Measurements from ENCODE around the gene VIPR2.
"Not testable (repeated sequence)": the region's sequence is repeated elsewhere in the genome, so short reads cannot be mapped to it uniquely, and the experiment has no call there.

VIPR2 gene

GRCh38 chr7:159172400-159172799 is 27.7 kb upstream of the VIPR2 start:
- H3K4me1 ChIP-seq (ENCODE audit: control insufficient read depth, insufficient read depth, low read length, unreplicated experiment): no peaks in the 10 kb centered on the region
- no peak overlapping the region for H3K4me3 ChIP-seq (ENCODE audit: low read depth, low read length)
- H3K27me3 ChIP-seq (ENCODE audit: insufficient read depth, low read length): no peaks in the 10 kb centered on the region
- H3K79me2 ChIP-seq (ENCODE audit: control insufficient read depth, insufficient read depth, low read length, unreplicated experiment): no peaks in the 10 kb centered on the region
- H2AFZ ChIP-seq (ENCODE audit: low read length, unreplicated experiment): no peak overlapping the region
- no peak overlapping the region for H3K27ac ChIP-seq (ENCODE audit: low read depth, low read length)
- no peaks in the 10 kb centered on the region for H3K36me3 ChIP-seq (ENCODE audit: insufficient read depth, low read length)

DNA sequence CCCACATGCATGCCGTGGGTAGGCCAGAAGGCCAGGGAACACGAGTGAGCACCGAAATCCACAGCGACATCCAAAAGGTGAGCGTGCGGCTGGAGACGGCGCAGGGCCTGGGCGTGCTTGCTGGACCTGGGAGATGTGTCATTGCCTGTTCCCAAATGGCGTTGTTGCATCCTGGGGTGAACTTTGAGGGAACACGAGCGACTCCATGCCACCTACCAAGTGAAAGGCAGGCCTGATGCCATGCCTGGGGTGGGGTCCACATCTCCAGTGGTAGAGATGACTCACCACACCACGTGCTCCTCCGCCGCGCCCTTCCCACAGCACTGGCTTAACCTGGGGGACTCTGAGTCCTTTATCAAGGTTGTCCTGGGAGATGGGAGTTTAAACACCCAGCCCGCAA is 24.7 kb upstream of the VIPR2 start:
- no peaks in the 10 kb centered on the region for H3K27me3 ChIP-seq (ENCODE audit: insufficient read depth, low read length)
- H3K79me2 ChIP-seq (ENCODE audit: control insufficient read depth, insufficient read depth, low read length, unreplicated experiment): no peaks in the 10 kb centered on the region
- H3K27ac ChIP-seq (ENCODE audit: low read depth, low read length): no peak overlapping the region
- no peak overlapping the region for H3K4me3 ChIP-seq (ENCODE audit: low read depth, low read length)
- H3K36me3 ChIP-seq (ENCODE audit: insufficient read depth, low read length): no peaks in the 10 kb centered on the region
- no peaks in the 10 kb centered on the region for H3K4me1 ChIP-seq (ENCODE audit: control insufficient read depth, insufficient read depth, low read length, unreplicated experiment)
- no peak overlapping the region for H2AFZ ChIP-seq (ENCODE audit: low read length, unreplicated experiment)

- Histone ChIP-seq H3K27me3 (ENCODE audit: insufficient read depth, low read length) (no peaks in the 10 kb centered on the region), H3K36me3 (ENCODE audit: insufficient read depth, low read length) (no peaks in the 10 kb centered on the region), H3K4me3 (ENCODE audit: low read depth, low read length) (no peak overlapping the region), H3K4me1 (ENCODE audit: control insufficient read depth, insufficient read depth, low read length, unreplicated experiment) (no peaks in the 10 kb centered on the region), H2AFZ (ENCODE audit: low read length, unreplicated experiment) (no peak overlapping the region), H3K79me2 (ENCODE audit: control insufficient read depth, insufficient read depth, low read length, unreplicated experiment) (no peaks in the 10 kb centered on the region), H3K27ac (ENCODE audit: low read depth, low read length) (no peak overlapping the region)
Measured at GRCh38 chr7:159167139-159167538, 22.5 kb upstream of the VIPR2 start.

GRCh38 chr7:159166530-159166929 is 21.9 kb upstream of the VIPR2 start:
- no peak overlapping the region for H3K4me3 ChIP-seq (ENCODE audit: low read depth, low read length)
- no peaks in the 10 kb centered on the region for H3K36me3 ChIP-seq (ENCODE audit: insufficient read depth, low read length)
- H3K27me3 ChIP-seq (ENCODE audit: insufficient read depth, low read length): no peaks in the 10 kb centered on the region
- H3K4me1 ChIP-seq (ENCODE audit: control insufficient read depth, insufficient read depth, low read length, unreplicated experiment): no peaks in the 10 kb centered on the region
- no peak overlapping the region for H2AFZ ChIP-seq (ENCODE audit: low read length, unreplicated experiment)
- no peaks in the 10 kb centered on the region for H3K79me2 ChIP-seq (ENCODE audit: control insufficient read depth, insufficient read depth, low read length, unreplicated experiment)
- H3K27ac ChIP-seq (ENCODE audit: low read depth, low read length): no peak overlapping the region

DNA sequence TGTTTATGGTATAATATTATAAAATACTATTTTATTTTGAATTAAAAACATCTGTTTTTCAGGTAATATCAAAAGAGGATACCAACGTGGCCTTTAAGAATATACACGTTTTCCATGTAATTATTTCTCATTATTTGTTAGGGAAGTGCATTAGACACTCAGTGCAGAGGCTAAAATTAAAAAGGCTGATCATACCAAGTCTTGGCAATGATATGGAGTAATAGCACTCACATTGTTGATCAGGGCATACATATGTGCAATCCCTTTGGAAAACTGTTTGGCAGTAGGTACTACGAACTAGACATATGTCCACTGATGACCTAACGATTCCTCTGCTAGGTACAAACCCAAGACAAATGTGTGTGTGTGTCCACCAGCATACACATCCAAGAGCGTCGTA is 20.7 kb upstream of the VIPR2 start:
- Histone ChIP-seq H3K4me3 (ENCODE audit: low read depth, low read length) (no peak overlapping the region), H3K27ac (ENCODE audit: low read depth, low read length) (no peak overlapping the region), H3K27me3 (ENCODE audit: insufficient read depth, low read length) (no peaks in the 10 kb centered on the region), H3K36me3 (ENCODE audit: insufficient read depth, low read length) (no peaks in the 10 kb centered on the region), H3K4me1 (ENCODE audit: control insufficient read depth, insufficient read depth, low read length, unreplicated experiment) (no peaks in the 10 kb centered on the region), H2AFZ (ENCODE audit: low read length, unreplicated experiment) (no peak overlapping the region), H3K79me2 (ENCODE audit: control insufficient read depth, insufficient read depth, low read length, unreplicated experiment) (no peaks in the 10 kb centered on the region)

GRCh38 chr7:159163703-159164301 is 19.1 kb upstream of the VIPR2 start:
- not testable (repeated sequence) for H3K4me3 ChIP-seq (ENCODE audit: low read depth, low read length); H3K36me3 ChIP-seq (ENCODE audit: insufficient read depth, low read length); H3K27ac ChIP-seq (ENCODE audit: low read depth, low read length)

GRCh38 chr7:159162050-159162626 is 17.5 kb upstream of the VIPR2 start:
- H3K4me3 ChIP-seq (ENCODE audit: low read depth, low read length); H3K79me2 ChIP-seq (ENCODE audit: control insufficient read depth, insufficient read depth, low read length, unreplicated experiment); H3K4me1 ChIP-seq (ENCODE audit: control insufficient read depth, insufficient read depth, low read length, unreplicated experiment); H3K27me3 ChIP-seq (ENCODE audit: insufficient read depth, low read length); H3K36me3 ChIP-seq (ENCODE audit: insufficient read depth, low read length); H3K27ac ChIP-seq (ENCODE audit: low read depth, low read length); H2AFZ ChIP-seq (ENCODE audit: low read length, unreplicated experiment): not testable (repeated sequence)

More at GRCh38 chr7:159163703-159164301, 19.1 kb upstream of the VIPR2 start:
- not testable (repeated sequence) for H3K4me1 ChIP-seq (ENCODE audit: control insufficient read depth, insufficient read depth, low read length, unreplicated experiment); H2AFZ ChIP-seq (ENCODE audit: low read length, unreplicated experiment); H3K79me2 ChIP-seq (ENCODE audit: control insufficient read depth, insufficient read depth, low read length, unreplicated experiment); H3K27me3 ChIP-seq (ENCODE audit: insufficient read depth, low read length)

- no peak overlapping the region for H3K4me3 ChIP-seq (ENCODE audit: low read depth, low read length)
- H3K79me2 ChIP-seq (ENCODE audit: control insufficient read depth, insufficient read depth, low read length, unreplicated experiment): no peaks in the 10 kb centered on the region
Measured at GRCh38 chr7:159160450-159160849, 15.8 kb upstream of the VIPR2 start.

DNA sequence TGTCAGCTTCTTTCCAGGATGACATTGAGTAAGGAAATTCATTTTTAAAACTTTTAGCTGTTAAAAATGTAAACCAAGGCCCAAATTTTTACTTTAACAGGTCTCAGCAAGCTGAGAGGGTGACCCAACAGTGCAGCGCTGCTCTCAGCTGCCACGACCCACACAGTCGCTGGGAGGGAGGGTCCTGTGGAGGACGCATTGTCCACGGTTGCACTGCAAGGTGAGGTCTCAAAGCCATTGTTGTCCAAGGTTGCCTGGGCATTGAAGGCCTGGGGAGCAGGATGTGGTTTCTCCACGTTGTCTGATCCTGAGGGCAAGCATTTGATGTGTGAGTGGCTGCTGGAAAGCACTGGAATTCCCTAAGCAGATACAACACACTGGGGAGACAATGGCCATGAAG is 15.1 kb upstream of the VIPR2 start:
- Histone ChIP-seq H2AFZ (ENCODE audit: low read length, unreplicated experiment) (no peak overlapping the region), H3K27ac (ENCODE audit: low read depth, low read length) (no peak overlapping the region), H3K79me2 (ENCODE audit: control insufficient read depth, insufficient read depth, low read length, unreplicated experiment) (no peaks in the 10 kb centered on the region), H3K4me1 (ENCODE audit: control insufficient read depth, insufficient read depth, low read length, unreplicated experiment) (no peaks in the 10 kb centered on the region), H3K36me3 (ENCODE audit: insufficient read depth, low read length) (no peaks in the 10 kb centered on the region), H3K27me3 (ENCODE audit: insufficient read depth, low read length) (no peaks in the 10 kb centered on the region), H3K4me3 (ENCODE audit: low read depth, low read length) (no peak overlapping the region)

More at GRCh38 chr7:159160450-159160849, 15.8 kb upstream of the VIPR2 start:
- Histone ChIP-seq H3K4me1 (ENCODE audit: control insufficient read depth, insufficient read depth, low read length, unreplicated experiment) (no peaks in the 10 kb centered on the region), H3K27ac (ENCODE audit: low read depth, low read length) (no peak overlapping the region), H3K27me3 (ENCODE audit: insufficient read depth, low read length) (no peaks in the 10 kb centered on the region), H3K36me3 (ENCODE audit: insufficient read depth, low read length) (no peaks in the 10 kb centered on the region), H2AFZ (ENCODE audit: low read length, unreplicated experiment) (no peak overlapping the region)

DNA sequence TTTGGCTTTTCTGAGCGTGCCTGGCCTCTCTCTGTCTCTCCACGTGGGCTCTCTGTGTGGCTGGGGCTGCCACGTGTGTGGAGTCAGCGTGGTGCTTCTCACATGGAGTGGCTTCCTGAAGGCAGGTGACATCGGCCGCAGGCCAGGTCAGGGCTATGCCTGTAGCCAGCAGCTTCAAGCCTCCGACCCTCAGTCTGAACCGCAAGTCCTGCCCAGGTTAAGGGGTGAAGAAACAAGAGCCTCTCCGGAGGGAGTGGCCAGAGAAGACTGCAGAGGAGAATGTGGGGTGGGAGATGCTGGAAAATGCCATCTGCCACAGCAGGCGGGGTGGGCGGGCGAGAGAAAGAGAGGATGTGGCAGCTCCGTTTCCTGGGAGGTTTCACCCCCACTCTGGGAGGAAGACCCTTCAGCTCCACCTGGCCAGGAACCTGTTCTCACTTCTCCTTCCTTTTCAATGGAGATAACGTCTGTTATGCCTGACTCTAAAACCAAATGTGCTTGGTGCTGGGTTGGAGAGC is 14.3 kb upstream of the VIPR2 start:
- Histone ChIP-seq H3K27ac (ENCODE audit: low read depth, low read length) (no peak overlapping the region), H3K36me3 (ENCODE audit: insufficient read depth, low read length) (no peaks in the 10 kb centered on the region), H3K4me1 (ENCODE audit: control insufficient read depth, insufficient read depth, low read length, unreplicated experiment) (no peaks in the 10 kb centered on the region), H3K4me3 (ENCODE audit: low read depth, low read length) (no peak overlapping the region), H3K27me3 (ENCODE audit: insufficient read depth, low read length) (no peaks in the 10 kb centered on the region), H2AFZ (ENCODE audit: low read length, unreplicated experiment) (no peak overlapping the region), H3K79me2 (ENCODE audit: control insufficient read depth, insufficient read depth, low read length, unreplicated experiment) (no peaks in the 10 kb centered on the region)

- Histone ChIP-seq H3K4me1 (ENCODE audit: control insufficient read depth, insufficient read depth, low read length, unreplicated experiment) (no peaks in the 10 kb centered on the region), H3K79me2 (ENCODE audit: control insufficient read depth, insufficient read depth, low read length, unreplicated experiment) (no peaks in the 10 kb centered on the region), H3K27me3 (ENCODE audit: insufficient read depth, low read length) (no peaks in the 10 kb centered on the region), H2AFZ (ENCODE audit: low read length, unreplicated experiment) (no peak overlapping the region), H3K4me3 (ENCODE audit: low read depth, low read length) (no peak overlapping the region), H3K36me3 (ENCODE audit: insufficient read depth, low read length) (no peaks in the 10 kb centered on the region), H3K27ac (ENCODE audit: low read depth, low read length) (no peak overlapping the region)
Measured at GRCh38 chr7:159158125-159158887, 13.6 kb upstream of the VIPR2 start.
